Trophoblast cell (in vitro differentiated cells and primary cell): Measurements from ENCODE around the gene DNM1L.

Source experiments
- DNase-seq, 2 donors: peaks; one replicate each; pipeline ENCODE4 v3.0.0-alpha.2; 2016
- H2AFZ ChIP-seq: 2 replicates; pipeline ENCODE4 v1.6.1; 2013; ENCODE audit warnings: low read length, moderate library complexity, mild to moderate bottlenecking; ENCODE audit not compliant: insufficient read depth, poor library complexity
- H2AK5ac ChIP-seq: 2 replicates; pipeline ENCODE4 v1.6.1; 2013; ENCODE audit warnings: mild to moderate bottlenecking, low read length
- H2BK120ac ChIP-seq: 2 replicates; pipeline ENCODE4 v1.6.1; 2013; ENCODE audit warnings: low read length, mild to moderate bottlenecking, moderate library complexity; ENCODE audit not compliant: insufficient read depth, poor library complexity
- H2BK12ac ChIP-seq: 2 replicates; pipeline ENCODE4 v1.6.1; 2013; ENCODE audit warnings: mild to moderate bottlenecking, low read length, moderate library complexity
- H2BK5ac ChIP-seq: 2 replicates; pipeline ENCODE4 v1.6.1; 2013; ENCODE audit warnings: low read length, low read depth, moderate library complexity, mild to moderate bottlenecking; ENCODE audit not compliant: poor library complexity
- H3K14ac ChIP-seq: 2 replicates; pipeline ENCODE4 v1.6.1; 2013; ENCODE audit warnings: mild to moderate bottlenecking, low read length
- H3K18ac ChIP-seq: 2 replicates; pipeline ENCODE4 v1.6.1; 2013; ENCODE audit warnings: mild to moderate bottlenecking, low read length
- H3K23ac ChIP-seq: 2 replicates; pipeline ENCODE4 v1.6.1; 2013; ENCODE audit warnings: low read length
- H3K27ac ChIP-seq: 2 replicates; pipeline ENCODE4 v1.5.1; 2013; ENCODE audit warnings: low read depth, mild to moderate bottlenecking, inconsistent platforms, low read length, moderate library complexity
- H3K27me3 ChIP-seq: 2 replicates; pipeline ENCODE4 v1.6.1; 2013; ENCODE audit warnings: inconsistent platforms, mild to moderate bottlenecking, low read length, moderate library complexity; ENCODE audit not compliant: insufficient read depth
- H3K36me3 ChIP-seq, 2 experiments: 1 replicate in 1 of 2; 2 replicates in 1 of 2; pipeline ENCODE4 v1.6.1; 2013; ENCODE audit warnings: low read length in 2 of 2, mild to moderate bottlenecking in 2 of 2, moderate library complexity in 1 of 2; ENCODE audit not compliant: insufficient read depth in 2 of 2, control insufficient read depth in 1 of 2
- H3K4ac ChIP-seq: 2 replicates; pipeline ENCODE4 v1.6.1; 2013; ENCODE audit warnings: low read depth, mild to moderate bottlenecking, low read length, moderate library complexity
- H3K4me1 ChIP-seq, 2 experiments: 1 replicate in 1 of 2; 2 replicates in 1 of 2; pipeline ENCODE4 v1.6.1; 2013; ENCODE audit warnings: low read length in 2 of 2, mild to moderate bottlenecking in 2 of 2, moderate library complexity in 1 of 2; ENCODE audit not compliant: insufficient read depth in 2 of 2, control insufficient read depth in 1 of 2
- H3K4me2 ChIP-seq: 2 replicates; pipeline ENCODE4 v1.6.1; 2013; ENCODE audit warnings: inconsistent platforms, mild to moderate bottlenecking, low read length, moderate library complexity
- H3K4me3 ChIP-seq: 2 replicates; pipeline ENCODE4 v1.5.1; 2013; ENCODE audit warnings: mild to moderate bottlenecking, low read depth, low read length, inconsistent platforms
- H3K79me1 ChIP-seq: one replicate; pipeline ENCODE4 v1.6.1; 2013; ENCODE audit warnings: low read length
- H3K79me2 ChIP-seq: 2 replicates; pipeline ENCODE4 v1.6.1; 2013; ENCODE audit warnings: low read length, mild to moderate bottlenecking; ENCODE audit not compliant: control insufficient read depth, insufficient read depth, poor library complexity
- H3K9ac ChIP-seq: 2 replicates; pipeline ENCODE4 v1.6.1; 2013; ENCODE audit warnings: mild to moderate bottlenecking, low read length
- H3K9me3 ChIP-seq: 2 replicates; pipeline ENCODE4 v1.6.1; 2013; ENCODE audit warnings: low read depth, mild to moderate bottlenecking, control low read depth, inconsistent platforms, low read length; ENCODE audit not compliant: insufficient read depth
- H4K12ac ChIP-seq: 2 replicates; pipeline ENCODE4 v1.6.1; 2013; ENCODE audit warnings: low read depth, mild to moderate bottlenecking, low read length, moderate library complexity
- H4K8ac ChIP-seq: 2 replicates; pipeline ENCODE4 v1.6.1; 2013; ENCODE audit warnings: low read depth, mild to moderate bottlenecking, low read length, moderate library complexity
- H4K91ac ChIP-seq: one replicate; pipeline ENCODE4 v1.6.1; 2013; ENCODE audit warnings: low read depth, mild to moderate bottlenecking, low read length, moderate library complexity
- WGBS: extraction: QIAGEN DNeasy Blood & Tissue Kit; methylation state at CpG from one replicate; pipeline ENCODE4 v1.1.7; 2013; ENCODE audit warnings: missing lambda C conversion rate; ENCODE audit not compliant: insufficient read length, insufficient coverage; ENCODE audit errors: extremely low coverage; 5-methylcytosine and 5-hydroxymethylcytosine counted together

The DNM1L gene

GRCh38 chr12:32671930-32672780 is 6.9 kb upstream of the DNM1L start:
- H3K36me3 ChIP-seq, result no peaks in the 10 kb centered on the region
- no peak overlapping the region for H4K12ac ChIP-seq
- no peak overlapping the region for H3K23ac ChIP-seq
- no peak overlapping the region for H3K4ac ChIP-seq
- DNase-seq, result peak in 1 of 2 donors; percentile 74
- no peak overlapping the region for H2BK12ac ChIP-seq
- H4K91ac ChIP-seq, result no peak overlapping the region
- no peaks in the 10 kb centered on the region for H3K79me1 ChIP-seq
- no peak overlapping the region for H4K8ac ChIP-seq
- H3K4me1 ChIP-seq, result no peaks in the 10 kb centered on the region
- H3K4me3 ChIP-seq, result no peak overlapping the region
- no peaks in the 10 kb centered on the region for H3K79me2 ChIP-seq
- WGBS, result no CpG with 5 or more reads among the region's 11 CpGs
- no peak overlapping the region for H2BK120ac ChIP-seq
- H2BK5ac ChIP-seq, result no peak overlapping the region
- H3K27me3 ChIP-seq, result no peaks in the 10 kb centered on the region
- H3K9me3 ChIP-seq, result no peaks in the 10 kb centered on the region
- H3K14ac ChIP-seq, result no peak overlapping the region
- no peak overlapping the region for H3K4me2 ChIP-seq
- H3K9ac ChIP-seq, result no peak overlapping the region
- no peak overlapping the region for H3K27ac ChIP-seq
- no peak overlapping the region for H2AK5ac ChIP-seq
- H3K18ac ChIP-seq, result no peak overlapping the region
- H2AFZ ChIP-seq, result no peak overlapping the region

DNA sequence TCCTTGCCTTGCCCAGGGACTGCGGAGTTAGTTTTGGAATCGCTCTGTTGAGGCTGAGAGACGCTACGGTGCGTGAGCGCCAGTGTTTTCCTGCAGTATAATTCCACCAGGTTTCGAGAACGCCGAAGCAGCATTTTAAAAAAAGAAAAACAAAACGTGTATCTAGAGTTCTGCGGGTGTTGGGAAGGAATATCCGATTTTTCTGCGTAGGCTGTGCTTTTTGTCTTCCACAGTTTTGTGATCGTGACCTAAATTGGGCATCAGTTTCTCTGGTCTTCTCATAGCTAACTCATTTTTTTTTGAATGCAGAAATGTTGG is 778 bp downstream of the DNM1L start:
- Histone ChIP-seq H2BK120ac (peak overlapping the region; percentile 48), H4K91ac (peak overlapping the region; percentile 83), H4K12ac (peak overlapping the region; percentile 19), H3K79me2 (peaks cover 12% of the 10 kb centered on the region), H2BK5ac (peak overlapping the region; percentile 67), H3K27me3 (no peaks in the 10 kb centered on the region), H3K9ac (peak overlapping the region; percentile 96), H3K4me3 (peak overlapping the region; percentile 97), H2AFZ (peak overlapping the region; percentile 71), H3K36me3 (no peaks in the 10 kb centered on the region), H3K18ac (peak overlapping the region; percentile 36), H3K23ac (peak overlapping the region; percentile 20), H2AK5ac (no peak overlapping the region), H3K79me1 (peaks cover 7% of the 10 kb centered on the region), H2BK12ac (no peak overlapping the region), H3K27ac (peak overlapping the region; percentile 86), H4K8ac (peak overlapping the region; percentile 81), H3K4ac (peak overlapping the region; percentile 38), H3K14ac (peak overlapping the region; percentile 72), H3K4me2 (peak overlapping the region; percentile 92), H3K4me1 (no peaks in the 10 kb centered on the region), H3K9me3 (no peaks in the 10 kb centered on the region)
- no peak for DNase-seq
- no CpG with 5 or more reads among the region's 14 CpGs for WGBS

DNA sequence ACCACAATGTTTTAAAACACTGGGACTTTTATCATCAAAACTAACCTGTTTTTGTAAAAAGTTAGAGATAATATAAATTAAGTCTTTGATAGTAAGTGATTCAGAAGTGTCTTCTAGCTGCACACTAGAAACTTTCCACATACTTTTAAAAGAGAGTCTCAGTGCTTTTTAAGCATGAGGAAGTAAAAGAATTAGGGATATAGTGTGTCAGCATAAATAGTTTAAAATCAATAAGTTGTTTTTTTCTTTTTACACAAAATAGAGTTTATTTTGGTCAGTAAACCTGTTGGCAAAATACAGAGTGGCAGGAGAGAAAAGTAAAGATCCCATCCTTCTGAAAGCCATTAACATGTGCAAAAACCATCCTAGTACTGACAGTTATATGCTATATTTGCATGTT is 1.7 kb downstream of the DNM1L start:
- peaks cover 7% of the 10 kb centered on the region for H3K79me1 ChIP-seq
- no peak overlapping the region for H2AFZ ChIP-seq
- no peak overlapping the region for H4K12ac ChIP-seq
- no peak overlapping the region for H3K23ac ChIP-seq
- H3K14ac ChIP-seq, result no peak overlapping the region
- no peak overlapping the region for H3K9ac ChIP-seq
- H3K4me2 ChIP-seq, result no peak overlapping the region
- peaks cover 16% of the 10 kb centered on the region for H3K79me2 ChIP-seq
- no peaks in the 10 kb centered on the region for H3K9me3 ChIP-seq
- no peak overlapping the region for H2AK5ac ChIP-seq
- no peak overlapping the region for H2BK5ac ChIP-seq
- H3K27ac ChIP-seq, result no peak overlapping the region
- no peak for DNase-seq
- no peak overlapping the region for H3K4ac ChIP-seq
- no peak overlapping the region for H4K91ac ChIP-seq
- H3K4me1 ChIP-seq, result no peaks in the 10 kb centered on the region
- no peaks in the 10 kb centered on the region for H3K27me3 ChIP-seq
- H3K18ac ChIP-seq, result no peak overlapping the region
- H3K36me3 ChIP-seq, result peaks cover 0 to 2% of the 10 kb centered on the region in 2 experiments
- no peak overlapping the region for H2BK12ac ChIP-seq
- H3K4me3 ChIP-seq, result no peak overlapping the region
- H4K8ac ChIP-seq, result no peak overlapping the region
- no peak overlapping the region for H2BK120ac ChIP-seq

GRCh38 chr12:32681272-32681671 is 2.2 kb downstream of the DNM1L start:
- Histone ChIP-seq H2AFZ (no peak overlapping the region), H3K4me2 (no peak overlapping the region), H3K14ac (no peak overlapping the region)

More at GRCh38 chr12:32681272-32681671, 2.2 kb downstream of the DNM1L start:
- Histone ChIP-seq H2BK5ac (no peak overlapping the region), H3K23ac (no peak overlapping the region), H4K91ac (no peak overlapping the region), H3K9me3 (no peaks in the 10 kb centered on the region), H3K18ac (no peak overlapping the region), H4K8ac (no peak overlapping the region), H2BK12ac (no peak overlapping the region), H3K27me3 (no peaks in the 10 kb centered on the region), H3K9ac (no peak overlapping the region), H4K12ac (no peak overlapping the region), H3K4me1 (no peaks in the 10 kb centered on the region), H3K79me2 (peaks cover 16% of the 10 kb centered on the region), H2AK5ac (no peak overlapping the region), H3K79me1 (peaks cover 7% of the 10 kb centered on the region), H3K4me3 (no peak overlapping the region), H3K36me3 (peaks cover 0 to 2% of the 10 kb centered on the region in 2 experiments), H2BK120ac (no peak overlapping the region), H3K4ac (peak overlapping the region; percentile 91), H3K27ac (no peak overlapping the region)
- DNase-seq, result no peak
- WGBS, result no CpG with 5 or more reads among the region's 11 CpGs
